HS-27A (cell line): Measurements from ENCODE around the gene TAGLN2.
"Not testable (repeated sequence)": the region's sequence is repeated elsewhere in the genome, so short reads cannot be mapped to it uniquely, and the experiment has no call there.

Experiments
- DNase-seq: peaks from one replicate; pipeline ENCODE4 v3.0.0-alpha.2; 2012; ENCODE audit warnings: low read depth, missing footprints

TAGLN2 gene

GRCh38 chr1:159921251-159921650, 4.1 kb downstream of the TAGLN2 start:
- no peak for DNase-seq

DNA sequence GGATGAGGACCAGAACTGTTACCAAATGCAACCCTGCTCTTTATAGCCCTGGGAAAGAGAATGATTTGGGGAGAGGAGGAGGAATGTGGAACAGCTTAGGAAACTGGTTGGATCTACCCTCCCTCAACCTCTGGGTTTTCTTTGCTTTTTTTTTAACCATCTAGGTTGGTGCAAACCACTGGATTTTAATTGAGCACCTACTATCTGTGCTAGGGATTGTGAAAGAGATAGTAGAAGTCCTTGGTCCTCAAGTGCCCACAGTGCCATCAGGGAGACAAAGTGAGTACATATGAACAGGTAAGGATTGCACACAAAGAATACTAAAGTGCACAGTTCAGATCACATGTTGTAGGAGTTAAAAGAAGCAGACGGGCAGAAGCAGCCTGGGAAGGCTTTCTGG, 4.7 kb downstream of the TAGLN2 start:
- no peak for DNase-seq

DNA sequence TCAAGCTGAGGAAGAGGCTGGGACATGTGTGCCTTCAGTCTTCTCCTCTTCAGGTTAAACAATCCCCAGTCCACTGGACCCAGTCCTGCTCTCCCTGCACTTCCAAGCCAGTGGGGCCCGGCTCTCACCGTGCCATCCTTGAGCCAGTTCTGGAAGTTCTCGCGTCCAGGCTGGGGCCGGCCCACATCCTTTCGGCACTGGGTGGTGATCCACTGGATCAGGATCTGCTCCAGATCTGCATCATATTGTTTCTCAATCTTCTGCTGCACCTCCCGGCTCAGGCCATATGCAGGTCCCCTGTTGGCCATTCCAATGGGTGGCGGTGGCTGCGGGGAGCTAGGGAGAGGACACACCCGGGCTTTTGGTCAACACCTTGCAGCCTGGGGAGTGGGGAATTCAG, 5.1 kb downstream of the TAGLN2 start:
- no peak for DNase-seq

DNA sequence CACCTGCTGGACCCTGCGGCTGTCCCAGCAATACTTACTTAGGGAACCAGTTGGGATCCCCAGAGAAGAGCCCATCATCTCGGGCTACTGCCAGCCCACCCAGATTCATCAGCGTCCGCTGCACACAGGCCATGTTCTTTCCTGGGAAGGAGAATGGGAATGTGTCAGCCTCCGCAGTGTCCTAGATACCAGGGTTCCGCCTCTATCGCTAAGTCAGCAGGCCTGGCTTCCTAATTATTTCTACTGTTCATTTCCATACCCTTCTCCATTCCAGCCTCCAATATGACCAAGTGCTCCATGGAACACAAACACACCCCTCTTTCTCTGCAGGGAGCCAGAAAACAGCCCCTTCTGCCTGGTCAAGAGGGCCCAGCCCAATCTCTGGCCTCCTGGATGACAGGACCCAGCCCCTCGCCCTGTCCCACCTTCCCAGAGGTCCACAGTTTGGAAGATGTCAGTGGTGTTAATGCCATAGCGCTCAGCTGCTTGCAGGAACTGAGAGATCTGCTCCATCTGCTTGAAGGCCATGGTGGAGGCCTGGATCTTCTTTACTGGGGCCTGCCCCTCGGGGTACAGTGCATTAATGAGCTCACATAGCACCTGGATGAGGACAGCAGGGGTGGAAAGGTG, 6.0 kb downstream of the TAGLN2 start:
- no peak for DNase-seq

- no peak for DNase-seq
Observed at GRCh38 chr1:159918352-159919200, 6.7 kb downstream of the TAGLN2 start.

DNA sequence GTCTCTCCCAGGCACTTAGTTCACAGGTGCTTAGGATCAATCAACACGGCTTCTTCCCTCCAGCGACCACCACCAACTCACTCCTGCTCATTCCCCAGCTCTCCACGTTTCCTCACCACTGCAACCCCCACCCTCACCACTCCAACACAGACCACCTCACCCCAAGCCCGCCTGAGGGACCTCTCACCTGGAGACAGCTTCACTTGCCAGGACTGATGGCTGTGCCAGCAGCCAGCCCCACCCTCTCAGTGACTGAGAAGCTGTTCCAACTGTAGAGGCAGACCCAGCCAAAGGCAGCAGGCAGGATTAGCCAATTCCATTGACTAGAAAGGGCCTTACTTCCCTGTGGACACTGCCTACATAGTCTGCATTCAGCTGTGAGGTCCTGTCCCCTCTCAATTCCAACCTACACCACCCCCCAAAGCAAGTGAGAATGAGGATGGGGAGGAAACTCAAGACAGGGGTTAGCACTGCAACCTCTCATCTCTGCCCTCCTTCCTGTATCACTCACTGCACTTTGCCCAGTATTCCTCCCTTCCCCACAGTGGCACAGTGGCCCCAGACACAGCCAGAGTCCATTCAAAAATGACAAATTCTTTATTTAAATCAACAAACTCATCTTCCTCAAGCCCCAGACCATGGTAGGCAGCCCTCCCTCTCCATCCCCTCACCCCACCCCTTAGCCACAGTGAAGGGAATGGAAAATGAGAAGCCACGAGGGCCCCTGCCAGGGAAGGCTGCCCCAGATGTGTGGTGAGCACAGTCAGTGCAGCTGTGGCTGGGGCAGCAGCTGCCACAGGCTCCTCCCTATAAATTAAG, 7.6 kb downstream of the TAGLN2 start:
- DNase-seq, result no peak

- DNase-seq, result peak; percentile 92
Observed at GRCh38 chr1:159916242-159917051, 8.9 kb downstream of the TAGLN2 start.

- DNase-seq, result no peak
Observed at GRCh38 chr1:159915571-159916241, 9.6 kb downstream of the TAGLN2 start.

DNA sequence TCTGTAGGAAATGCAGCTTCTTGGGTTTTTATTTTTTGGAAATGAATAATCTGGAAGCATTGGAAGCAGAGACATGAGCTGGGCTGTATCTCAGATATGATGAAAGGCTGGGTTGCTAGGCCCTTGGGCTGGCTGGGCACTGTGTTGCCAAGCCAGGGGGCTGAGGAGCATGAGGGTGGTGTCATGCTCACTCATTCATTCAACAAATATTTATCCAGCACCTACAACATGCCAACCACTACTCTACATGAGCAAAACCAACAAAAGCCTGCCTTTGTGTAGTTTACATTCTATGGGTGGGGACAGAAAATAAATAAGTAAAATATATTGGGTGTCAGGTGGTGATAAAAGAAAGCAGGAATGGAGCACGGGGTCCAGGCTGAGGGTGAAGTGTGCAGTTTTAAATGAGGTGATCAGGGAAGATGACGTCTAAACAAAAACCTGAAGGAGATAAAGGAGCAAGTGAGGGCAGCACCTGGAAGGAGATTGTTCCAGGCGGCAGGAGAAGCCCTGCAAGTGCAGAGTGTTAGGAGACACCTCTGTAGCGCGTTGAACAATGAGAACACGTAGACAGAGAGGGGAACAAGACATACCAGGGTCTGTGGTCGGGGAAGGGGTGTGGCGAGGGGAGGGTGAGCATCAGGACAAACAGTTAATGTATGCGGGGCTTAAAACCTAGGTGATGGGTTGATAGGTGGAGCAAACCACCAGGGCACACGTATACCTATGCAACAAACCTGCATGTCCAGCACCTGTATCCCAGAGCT, 10.9 kb downstream of the TAGLN2 start:
- DNase-seq, result no peak

DNA sequence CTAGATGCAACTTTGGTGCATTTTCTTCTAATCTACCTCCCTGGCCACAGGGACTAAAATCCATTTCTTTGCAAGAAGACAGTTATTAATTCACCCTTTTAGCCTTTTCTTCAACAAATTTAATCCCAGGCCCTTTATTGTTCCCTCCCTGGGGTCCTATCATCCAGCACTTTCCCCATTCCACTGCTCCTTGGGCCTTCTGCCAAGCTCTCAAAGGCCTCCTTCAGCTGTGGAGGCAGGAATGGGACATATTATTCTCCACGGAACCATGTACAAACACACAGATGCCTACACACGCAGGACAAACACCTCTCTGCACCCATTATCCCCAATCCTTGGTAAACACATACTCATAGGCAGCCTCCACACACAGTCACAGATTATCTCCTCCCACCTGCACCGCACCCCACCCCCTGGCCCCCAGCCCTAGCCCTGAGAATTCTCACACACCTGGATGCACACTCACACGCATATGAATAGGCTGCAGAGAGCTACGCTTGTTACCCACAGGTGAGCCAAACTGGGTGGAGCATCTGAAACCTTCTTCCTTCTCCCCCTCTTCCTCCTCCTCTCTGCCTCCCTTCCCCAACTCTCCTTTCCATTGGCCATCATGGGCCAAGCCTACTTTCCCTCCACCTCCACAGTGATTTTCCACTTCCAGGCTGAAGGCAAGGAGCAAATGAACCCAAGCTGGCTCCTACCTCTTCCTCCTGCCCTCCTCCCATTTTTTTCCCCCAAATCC, 11.7 kb downstream of the TAGLN2 start:
- DNase-seq, result no peak

DNA sequence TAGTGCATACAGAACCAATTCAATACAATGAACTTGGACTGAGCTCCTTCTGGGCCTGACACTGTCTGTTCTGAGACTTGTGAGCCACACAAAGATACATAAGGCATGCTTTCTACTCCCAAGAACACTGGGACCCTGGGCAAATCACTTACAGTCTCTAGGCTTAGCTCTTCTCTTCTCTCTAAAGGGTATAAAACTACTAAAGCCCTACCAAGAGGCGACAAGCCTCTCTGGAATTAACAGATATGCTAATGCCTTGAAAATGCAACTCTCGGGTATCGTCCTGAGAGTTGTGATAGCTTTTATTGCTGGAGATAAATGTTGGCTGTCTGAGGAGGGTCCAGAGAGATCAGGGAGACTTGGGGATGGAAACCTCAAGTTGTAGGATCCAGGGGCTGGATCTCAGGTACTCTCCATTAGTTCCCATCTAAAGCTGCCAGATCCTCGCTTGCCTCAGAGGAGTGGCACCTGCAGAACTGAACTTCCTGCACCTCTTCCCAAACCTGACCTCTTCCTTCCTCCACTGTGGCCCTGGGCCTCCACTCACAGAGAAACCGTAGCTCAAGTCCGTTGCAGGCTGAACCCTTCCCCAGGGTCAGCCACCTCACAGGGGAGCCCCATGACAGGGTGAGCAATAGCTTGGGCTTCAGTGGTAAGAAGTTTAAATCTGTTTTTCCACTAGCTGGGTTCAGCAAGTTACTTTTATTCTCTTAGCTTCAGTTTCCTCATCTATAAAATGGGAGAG, 13.8 kb downstream of the TAGLN2 start:
- DNase-seq, result no peak

- DNase-seq, result no peak
Observed at GRCh38 chr1:159908031-159908940, 17.0 kb downstream of the TAGLN2 start.

DNA sequence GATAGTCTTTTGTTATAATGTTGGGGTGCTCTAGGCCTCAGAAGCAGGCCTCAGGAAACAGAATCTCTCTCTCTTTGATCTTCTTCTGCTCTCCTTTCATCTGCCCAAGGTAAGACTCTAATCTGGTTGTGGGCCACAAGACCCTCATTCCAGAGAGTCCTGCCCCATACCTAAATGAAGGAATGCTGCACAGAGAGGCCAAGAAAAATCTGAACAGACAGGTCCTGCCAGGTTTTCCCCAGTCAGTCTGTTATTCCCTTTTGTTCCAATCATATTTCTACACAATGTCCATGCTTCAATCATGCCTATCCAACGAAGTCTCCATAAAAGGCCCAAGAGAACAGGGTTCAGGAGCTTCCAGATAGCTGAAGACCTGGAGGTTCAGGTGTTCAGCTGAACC, 18.3 kb downstream of the TAGLN2 start:
- no peak for DNase-seq

DNA sequence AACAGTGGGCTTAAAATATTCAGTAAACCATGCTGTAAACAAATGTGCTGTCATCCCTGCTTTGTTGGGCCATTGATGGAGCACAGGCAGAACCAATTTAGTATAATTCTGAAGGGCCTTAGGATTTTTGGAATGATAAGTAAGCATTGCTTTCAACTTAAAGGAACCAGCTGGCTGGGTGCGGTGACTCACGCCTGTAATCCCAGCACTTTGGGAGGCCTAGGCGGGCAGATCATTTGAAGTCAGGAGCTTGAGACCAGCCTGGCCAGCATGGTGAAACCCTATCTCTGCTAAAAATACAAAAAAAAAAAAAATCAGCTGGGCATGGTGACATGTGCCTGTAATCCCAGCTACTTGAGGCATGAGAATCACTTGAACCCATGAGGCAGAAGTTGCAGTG, 21.3 kb downstream of the TAGLN2 start:
- DNase-seq, result not testable (repeated sequence)

GRCh38 chr1:159902541-159902940, 22.8 kb downstream of the TAGLN2 start:
- DNase-seq, result no peak

GRCh38 chr1:159900755-159901360, 24.4 kb downstream of the TAGLN2 start:
- no peak for DNase-seq

GRCh38 chr1:159900086-159900680, 25.1 kb downstream of the TAGLN2 start, which contains the start of gene CFAP45:
Gene CFAP45, minus strand, starts transcription at chr1:159900165. Its CDS starts 67 bp downstream, at chr1:159900098.
- no peak for DNase-seq
